IMR-90 (cell line): ENCODE data around the gene BTBD18. TPM values are rescaled to one million over a fixed set of nuclear protein-coding genes. Genes with fewer than 3 reads are reported as not detected.

Experiments
- ATAC-seq: fragments of 200-7000 bp; cut with Tn5 transposase; 2 replicates; pipeline ENCODE4 v1.9.1; 2020; ENCODE audit warnings: low read depth, mild to moderate bottlenecking, moderate library complexity
- BruUV-seq: library from RNA; stranded (reverse); fragments of 400-500 nt; replicated peaks from 2 replicates; lab custom pipeline; 2021; lab: Mats Ljungman, UMichigan
- CTCF ChIA-PET: fragments of 300-600 bp; formaldehyde crosslinking; extraction: SDS; loops from one replicate; lab custom pipeline; 2021; ENCODE audit warnings: antibody characterized with exemption; lab: Yijun Ruan, JAX
- POLR2A ChIA-PET: fragments of 300-600 bp; sonication (Branson Sonifier 250); formaldehyde crosslinking; loops from one replicate; lab custom pipeline; 2022; ENCODE audit warnings: antibody characterized with exemption; ENCODE audit not compliant: unreplicated experiment; lab: Charles Lee
- DNase-seq: peaks from one replicate; pipeline ENCODE4 v3.0.0; 2013
- H2AFZ ChIP-seq: replicated peaks from 2 replicates; pipeline ENCODE3; 2013; ENCODE audit warnings: low read length, mild to moderate bottlenecking; ENCODE audit not compliant: poor library complexity
- H2AK5ac ChIP-seq: 2 replicates; pipeline ENCODE4 v1.6.1; 2013; ENCODE audit warnings: low read depth, low read length, inconsistent platforms
- H2AK9ac ChIP-seq: replicated peaks from 2 replicates; pipeline ENCODE3; 2013; ENCODE audit warnings: mild to moderate bottlenecking, low read depth, low read length, moderate library complexity; ENCODE audit not compliant: poor library complexity
- H2BK120ac ChIP-seq: 2 replicates; pipeline ENCODE4 v1.6.1; 2013; ENCODE audit warnings: low read depth, low read length, inconsistent platforms
- H2BK15ac ChIP-seq: 3 replicates; pipeline ENCODE4 v1.6.1; 2013; ENCODE audit warnings: low read depth, low read length, inconsistent platforms
- H2BK20ac ChIP-seq: 2 replicates; pipeline ENCODE4 v1.6.1; 2013; ENCODE audit warnings: low read depth, mild to moderate bottlenecking, inconsistent platforms, low read length, moderate library complexity
- H2BK5ac ChIP-seq: 2 replicates; pipeline ENCODE4 v1.6.1; 2013; ENCODE audit warnings: mild to moderate bottlenecking, low read depth, low read length, inconsistent platforms; ENCODE audit not compliant: poor library complexity, severe bottlenecking
- H3K14ac ChIP-seq: replicated peaks from 2 replicates; pipeline ENCODE4 v1.6.1; 2013; ENCODE audit warnings: low read depth, low read length, inconsistent platforms
- H3K18ac ChIP-seq: 2 replicates; pipeline ENCODE4 v1.6.1; 2013; ENCODE audit warnings: low read depth, low read length, control low read depth
- H3K23ac ChIP-seq: 2 replicates; pipeline ENCODE4 v1.6.1; 2013; ENCODE audit warnings: low read depth, low read length, inconsistent platforms
- H3K27ac ChIP-seq: 2 replicates; pipeline ENCODE4 v1.5.1; 2013; ENCODE audit warnings: mild to moderate bottlenecking, control low read depth, low read length; ENCODE audit not compliant: insufficient read depth
- H3K27me3 ChIP-seq: 2 replicates; pipeline ENCODE4 v1.6.1; 2013; ENCODE audit warnings: low read length; ENCODE audit not compliant: control insufficient read depth, insufficient read depth
- H3K36me3 ChIP-seq: 2 replicates; pipeline ENCODE4 v1.6.1; 2013; ENCODE audit warnings: low read length, mixed read lengths; ENCODE audit not compliant: control insufficient read depth, insufficient read depth
- H3K4ac ChIP-seq: 2 replicates; pipeline ENCODE4 v1.6.1; 2013; ENCODE audit warnings: low read depth, low read length, inconsistent platforms
- H3K4me1 ChIP-seq: 2 replicates; pipeline ENCODE4 v1.6.1; 2013; ENCODE audit warnings: low read length, mixed read lengths; ENCODE audit not compliant: control insufficient read depth, insufficient read depth
- H3K4me2 ChIP-seq: 2 replicates; pipeline ENCODE4 v1.6.1; 2013; ENCODE audit warnings: low read depth, mild to moderate bottlenecking, control low read depth, low read length, moderate library complexity
- H3K4me3 ChIP-seq: 2 replicates; pipeline ENCODE4 v1.5.1; 2013; ENCODE audit warnings: low read depth, mild to moderate bottlenecking, control low read depth, low read length, moderate library complexity; ENCODE audit not compliant: insufficient read depth
- H3K56ac ChIP-seq: 2 replicates; pipeline ENCODE4 v1.6.1; 2013; ENCODE audit warnings: low read length, inconsistent platforms; ENCODE audit not compliant: insufficient read depth; ENCODE audit errors: extremely low read depth
- H3K79me1 ChIP-seq, 2 experiments: 2 replicates each; pipeline ENCODE4 v1.6.1; 2013; ENCODE audit warnings: low read length in 2 of 2, inconsistent platforms in 1 of 2, low read depth in 1 of 2
- H3K9ac ChIP-seq: 2 replicates; pipeline ENCODE4 v1.6.1; 2013; ENCODE audit warnings: low read depth, low read length, control low read depth
- H3K9me1 ChIP-seq: 2 replicates; pipeline ENCODE4 v1.6.1; 2013; ENCODE audit warnings: low read length, inconsistent platforms; ENCODE audit not compliant: insufficient read depth
- H3K9me3 ChIP-seq: 2 replicates; pipeline ENCODE4 v1.6.1; 2013; ENCODE audit warnings: low read length; ENCODE audit not compliant: control insufficient read depth, insufficient read depth
- H4K20me1 ChIP-seq: 2 replicates; pipeline ENCODE4 v1.6.1; 2013; ENCODE audit warnings: low read length, inconsistent platforms; ENCODE audit not compliant: insufficient read depth
- H4K5ac ChIP-seq: 2 replicates; pipeline ENCODE4 v1.6.1; 2013; ENCODE audit warnings: mild to moderate bottlenecking, low read depth, low read length, control low read depth
- H4K8ac ChIP-seq, 2 experiments: 2 replicates each; pipeline ENCODE4 v1.6.1; 2013; ENCODE audit warnings: low read depth in 2 of 2, low read length in 2 of 2, control low read depth in 1 of 2, inconsistent platforms in 1 of 2
- H4K91ac ChIP-seq: 2 replicates; pipeline ENCODE4 v1.6.1; 2013; ENCODE audit warnings: low read depth, low read length, inconsistent platforms; ENCODE audit not compliant: insufficient read depth
- BHLHE40 ChIP-seq: fragments of 150-350 bp; IDR thresholded peaks from 2 replicates; pipeline ENCODE4 v1.6.1; 2016; ENCODE audit warnings: mild to moderate bottlenecking, low read depth, low read length
- CEBPB ChIP-seq: IDR thresholded peaks from 2 replicates; pipeline ENCODE4 v1.6.1; 2012; ENCODE audit warnings: low read depth, low read length, improper control_type of control experiment
- CHD1 ChIP-seq: IDR thresholded peaks from 2 replicates; pipeline ENCODE4 v1.6.1; 2012; ENCODE audit warnings: low read depth, low read length, improper control_type of control experiment
- CTCF ChIP-seq: conservative IDR thresholded peaks from 2 replicates; pipeline ENCODE4 v1.5.1; 2012; ENCODE audit warnings: mild to moderate bottlenecking, low read depth, low read length, improper control_type of control experiment
- ELK1 ChIP-seq: fragments of 150-350 bp; IDR thresholded peaks from 2 replicates; pipeline ENCODE4 v1.6.1; 2016; ENCODE audit warnings: low read depth, mild to moderate bottlenecking, low read length, moderate library complexity, borderline replicate concordance
- FOS ChIP-seq: fragments of 150-350 bp; IDR thresholded peaks from 2 replicates; pipeline ENCODE4 v1.6.1; 2016; ENCODE audit warnings: low read depth, low read length
- MAFK ChIP-seq: IDR thresholded peaks from 2 replicates; pipeline ENCODE4 v1.6.1; 2012; ENCODE audit warnings: low read depth, low read length, improper control_type of control experiment
- MAZ ChIP-seq: IDR thresholded peaks from 2 replicates; pipeline ENCODE4 v1.6.1; 2012; ENCODE audit warnings: low read depth, mild to moderate bottlenecking, low read length, improper control_type of control experiment, moderate library complexity, borderline replicate concordance
- MXI1 ChIP-seq: IDR thresholded peaks from 2 replicates; pipeline ENCODE4 v1.6.1; 2012; ENCODE audit warnings: low read depth, mild to moderate bottlenecking, low read length, moderate library complexity, borderline replicate concordance
- NFE2L2 ChIP-seq: fragments of 150-350 bp; IDR thresholded peaks from 2 replicates; pipeline ENCODE4 v1.6.1; 2016; ENCODE audit warnings: low read depth, mild to moderate bottlenecking, low read length
- POLR2A ChIP-seq: IDR thresholded peaks from 2 replicates; pipeline ENCODE4 v1.6.1; 2012; ENCODE audit warnings: mild to moderate bottlenecking, low read depth, low read length
- RCOR1 ChIP-seq: IDR thresholded peaks from 2 replicates; pipeline ENCODE4 v1.6.1; 2012; ENCODE audit warnings: mild to moderate bottlenecking, low read length, improper control_type of control experiment; ENCODE audit not compliant: insufficient replicate concordance
- RFX5 ChIP-seq: IDR thresholded peaks from 2 replicates; pipeline ENCODE4 v1.8.0; 2012; ENCODE audit warnings: low read depth, mild to moderate bottlenecking, low read length, moderate library complexity
- SMC3 ChIP-seq: fragments of 150-350 bp; IDR thresholded peaks from 2 replicates; pipeline ENCODE4 v1.6.1; 2016; ENCODE audit warnings: low read depth, mild to moderate bottlenecking, antibody characterized with exemption, low read length, moderate library complexity
- USF2 ChIP-seq: fragments of 150-350 bp; IDR thresholded peaks from 2 replicates; pipeline ENCODE4 v1.6.1; 2017; ENCODE audit warnings: mild to moderate bottlenecking, antibody characterized with exemption, low read length, low read depth
- dilution Hi-C: fragments of 300-500 bp; cut with HindIII; formaldehyde crosslinking; loops from one replicate; pipeline ENCODE4 v1.14.3; 2018; ENCODE audit warnings: low sequenced_read_pairs; ENCODE audit not compliant: unreplicated experiment
- in situ Hi-C: fragments of 300-500 bp; cut with MboI; formaldehyde crosslinking; loops from 3 replicates; pipeline ENCODE4 v1.14.3; 2019; ENCODE audit warnings: low sequenced_read_pairs, inconsistent platforms, mixed read lengths
- intact Hi-C: fragments of 100-400 bp; cut with micrococcal nuclease; formaldehyde crosslinking; loops from 2 replicates; pipeline ENCODE4 v1.10.0; 2022
- polyA plus RNA-seq, 3 experiments: library from polyadenylated mRNA; depleted of rRNA; stranded (reverse); fragments of >200 nt; gene quantifications; 2 replicates each; pipeline ENCODE4 v1.2.3, GENCODE V29; 2012; ENCODE audit warnings: low replicate concordance in 1 of 3
- total RNA-seq: library from RNA; depleted of rRNA; stranded (reverse); fragments of >200 nt; gene quantifications from 2 replicates; pipeline ENCODE4 v1.2.3, GENCODE V29; 2012

BTBD18 gene
- total and polyA plus RNA-seq, 2 of the 4 experiments (the other 2 are of a cell fraction) = not detected

GRCh38 chr11:57801183-57801485, 49.5 kb upstream of the BTBD18 start:
- Histone ChIP-seq H3K9me3 (no peaks in the 10 kb centered on the region), H3K23ac (no peak overlapping the region), H3K9me1 (peaks cover 10% of the 10 kb centered on the region), H3K36me3 (peaks cover 60% of the 10 kb centered on the region), H3K4me1 (peaks cover 3% of the 10 kb centered on the region), H2BK20ac (no peak overlapping the region), H3K9ac (no peak overlapping the region), H3K4me2 (no peak overlapping the region), H3K56ac (no peak overlapping the region), H3K18ac (no peak overlapping the region), H2AFZ (no peak overlapping the region), H4K91ac (no peak overlapping the region), H3K4ac (no peak overlapping the region), H2BK5ac (peak overlapping the region; percentile 27), H3K79me1 (peaks cover 40 to 69% of the 10 kb centered on the region in 2 experiments), H3K27ac (no peak overlapping the region), H2AK9ac (no peak overlapping the region), H2AK5ac (no peak overlapping the region), H4K8ac (no peak overlapping the region), H3K14ac (no peak overlapping the region), H3K27me3 (no peaks in the 10 kb centered on the region), H4K20me1 (peaks cover 39% of the 10 kb centered on the region), H4K5ac (no peak overlapping the region), H2BK15ac (no peak overlapping the region), H3K4me3 (no peak overlapping the region), H2BK120ac (no peak overlapping the region)
- TF ChIP-seq RCOR1 (no peak), CHD1 (no peak), ELK1 (no peak), CEBPB (no peak), NFE2L2 (no peak), CTCF (no peak), RFX5 (no peak), POLR2A (no peak), BHLHE40 (no peak), SMC3 (no peak), FOS (no peak), MXI1 (no peak), MAFK (no peak), USF2 (no peak), MAZ (no peak)
- dilution Hi-C loops = no loop called here
- ATAC-seq = no peak
- intact Hi-C loops = loop anchor here (5.0 kb wide), 1 partner anchor 234 kb away; the partner anchor contains the start of gene UBE2L6
- in situ Hi-C loops = loop anchor here (5.0 kb wide), 1 partner anchor 54 kb away; no protein-coding TSS in a partner anchor
- BruUV-seq = no TSS peak
- no peak for DNase-seq
- ChIA-PET POLR2A (interaction anchor here (1.2 kb wide), 1 partner anchor 40 kb away, joined by 6 read pairs; the partner anchor contains the start of gene CTNND1), CTCF (interaction anchor here (1.0 to 2.3 kb wide), 15 partner anchors 8 to 723 kb away, joined by 3 to 11 read pairs (median 5); partner anchors contain the start of genes BTBD18 and CTNND1)
